C4-2B (cell line): ENCODE measurements around the gene ANKLE1.

ENCODE experiments used
- H3K27ac ChIP-seq: fragments of 450-650 bp; 2 replicates; pipeline ENCODE4 v1.5.1; 2017
- CTCF ChIP-seq: fragments of 450-650 bp; conservative IDR thresholded peaks from 2 replicates; pipeline ENCODE4 v1.5.1; 2017; ENCODE audit warnings: mild to moderate bottlenecking
- ZFX ChIP-seq: fragments of 450-650 bp; IDR thresholded peaks from 2 replicates; pipeline ENCODE4 v1.6.1; 2017

ANKLE1 gene

GRCh38 chr19:17279436-17279835, 2.3 kb upstream of the ANKLE1 start:
- no peak overlapping the region for H3K27ac ChIP-seq
- TF ChIP-seq CTCF (no peak), ZFX (no peak)

- peak; percentile 42; the same call in 1 of the 2 replicates for TF ChIP-seq ZFX
- TF ChIP-seq CTCF = peak; percentile 98
- H3K27ac ChIP-seq = peak overlapping the region; percentile 59
Observed at GRCh38 chr19:17282488-17283125, 906 bp downstream of the ANKLE1 start.

GRCh38 chr19:17283504-17283996, 1.8 kb downstream of the ANKLE1 start:
- TF ChIP-seq ZFX (no peak), CTCF (no peak)
- H3K27ac ChIP-seq = no peak overlapping the region; the same call in 1 of the 2 replicates

GRCh38 chr19:17285415-17286135, 3.9 kb downstream of the ANKLE1 start:
- TF ChIP-seq ZFX = no peak
- no peak for TF ChIP-seq CTCF
- H3K27ac ChIP-seq = no peak overlapping the region

- H3K27ac ChIP-seq = no peak overlapping the region
- TF ChIP-seq ZFX (no peak), CTCF (no peak)
Observed at GRCh38 chr19:17286263-17286662, 4.6 kb downstream of the ANKLE1 start.

GRCh38 chr19:17286752-17287151, 5.1 kb downstream of the ANKLE1 start:
- TF ChIP-seq ZFX = no peak
- no peak for TF ChIP-seq CTCF
- H3K27ac ChIP-seq = no peak overlapping the region

- no peak for TF ChIP-seq CTCF
- no peak for TF ChIP-seq ZFX
- H3K27ac ChIP-seq = no peak overlapping the region
Observed at GRCh38 chr19:17289489-17289888, 7.8 kb downstream of the ANKLE1 start.
